DMS 273 treated with DMSO at 0.1 percent for 48 hours (cell line): ENCODE results near the gene EXOC6B.

ENCODE experiments used
- DNase-seq: peaks from one replicate; lab custom pipeline; 2025; lab: John Stamatoyannopoulos, UW

Gene EXOC6B

GRCh38 chr2:72361042-72361441 lies 464.8 kb downstream of the EXOC6B start:
- DNase-seq: no peak

DNA sequence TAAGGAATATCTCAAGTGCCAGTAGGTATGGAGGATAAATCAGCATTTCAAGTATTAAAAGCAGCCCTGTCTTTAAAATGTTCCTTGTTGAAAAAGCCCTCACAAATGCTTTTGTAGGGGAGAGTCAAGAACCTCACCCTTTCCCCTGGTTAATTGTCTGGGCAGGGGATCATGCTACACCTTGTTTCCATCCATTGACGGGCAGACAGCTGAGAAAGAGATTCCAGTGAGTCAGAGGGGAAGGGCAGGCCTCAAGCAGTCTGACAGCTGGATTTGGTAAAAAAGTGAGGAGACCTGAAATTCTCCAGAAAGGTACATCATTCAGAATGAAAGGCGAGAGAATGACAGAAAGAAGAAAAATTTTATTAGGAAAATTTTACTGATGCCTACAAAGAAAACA lies 475.0 kb downstream of the EXOC6B start:
- no peak for DNase-seq

GRCh38 chr2:72349016-72349415 lies 476.8 kb downstream of the EXOC6B start:
- no peak for DNase-seq

DNA sequence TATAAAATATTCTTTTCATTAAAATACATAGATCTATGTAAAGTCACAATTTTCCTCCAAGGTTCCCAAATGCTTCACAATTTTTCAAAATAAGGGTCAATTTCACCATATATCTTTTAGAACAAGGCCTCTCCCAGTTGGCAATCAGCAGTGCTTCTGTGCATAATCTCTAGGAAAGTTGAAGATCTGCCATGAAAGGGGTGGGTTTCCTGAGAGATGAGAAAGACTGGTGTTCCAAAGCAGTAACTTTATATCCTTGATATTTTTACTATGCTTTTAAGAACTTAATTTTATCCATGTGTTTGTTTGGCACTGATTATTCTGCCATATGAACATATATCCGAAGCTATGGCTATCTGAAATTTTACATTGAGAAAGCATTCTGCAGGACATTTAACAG lies 478.8 kb downstream of the EXOC6B start:
- DNase-seq: no peak

GRCh38 chr2:72341639-72342038 lies 484.2 kb downstream of the EXOC6B start:
- no peak for DNase-seq

DNA sequence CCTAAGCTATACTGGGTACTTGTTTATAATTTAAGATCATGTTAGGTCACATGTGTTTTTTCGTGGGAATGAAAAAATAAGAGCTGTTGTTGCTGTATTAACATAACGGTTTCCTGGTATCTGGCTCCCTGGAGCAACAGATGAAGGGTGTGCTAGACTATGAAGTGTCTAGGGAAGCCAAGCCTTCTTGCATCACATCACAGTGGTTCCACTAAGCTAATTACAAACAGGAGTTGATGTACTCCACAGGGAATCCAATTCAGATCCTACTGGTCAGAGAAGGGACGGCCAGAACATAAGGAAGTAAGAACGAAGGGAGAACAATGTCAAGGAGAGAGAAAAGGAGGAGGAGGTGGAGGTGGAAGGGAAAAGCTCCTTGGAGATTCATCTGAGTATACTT lies 485.2 kb downstream of the EXOC6B start:
- no peak for DNase-seq

- no peak for DNase-seq
These were observed 487.8 kb downstream of the EXOC6B start for GRCh38 chr2:72338076-72338475.

GRCh38 chr2:72332720-72333119 lies 493.1 kb downstream of the EXOC6B start:
- no peak for DNase-seq

GRCh38 chr2:72330652-72331051 lies 495.2 kb downstream of the EXOC6B start:
- DNase-seq: no peak

- no peak for DNase-seq
These were observed 499.1 kb downstream of the EXOC6B start for GRCh38 chr2:72326759-72327158.

DNA sequence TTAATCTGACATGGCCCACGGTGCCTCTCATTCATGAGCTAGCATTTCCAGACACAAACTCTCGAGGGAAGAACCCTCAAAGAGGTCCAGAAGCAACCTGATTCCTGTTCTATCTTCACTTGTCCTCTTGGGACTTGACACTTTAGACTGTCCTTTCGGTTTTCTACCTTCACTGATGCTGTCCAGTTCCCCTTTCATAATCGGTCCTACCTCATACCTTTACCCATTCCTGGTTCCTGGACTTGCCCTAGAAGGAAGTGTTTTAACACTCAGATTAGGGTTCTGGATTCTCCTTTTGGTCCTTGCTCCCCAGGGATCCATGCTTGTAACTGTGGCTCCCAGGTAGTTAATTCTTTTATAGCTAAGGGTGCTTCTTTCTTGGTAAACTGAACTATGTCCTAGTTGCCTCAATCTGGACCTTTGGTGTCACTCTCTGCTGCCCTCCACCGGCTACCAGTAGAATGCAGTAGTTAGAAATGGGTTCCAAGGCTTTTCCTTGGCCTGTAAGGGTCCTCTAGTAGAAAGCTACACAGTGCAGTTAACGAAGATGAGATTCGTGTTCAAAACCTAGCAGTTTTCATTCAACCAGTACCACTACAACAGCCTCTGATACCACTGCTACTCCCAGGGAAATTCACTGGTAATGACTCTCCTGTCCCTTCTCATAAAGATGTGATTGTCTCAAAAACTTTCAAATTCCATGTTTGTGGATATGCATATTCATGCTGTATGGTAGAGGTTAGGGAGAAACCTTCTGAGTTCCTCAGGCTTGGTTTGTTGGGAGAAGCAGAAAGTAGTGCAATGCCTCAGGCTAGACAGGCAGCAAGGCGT lies 500.0 kb downstream of the EXOC6B start:
- no peak for DNase-seq

- DNase-seq: no peak
These were observed 509.1 kb downstream of the EXOC6B start for GRCh38 chr2:72316774-72317173.

GRCh38 chr2:72300147-72300684 lies 525.6 kb downstream of the EXOC6B start:
- DNase-seq: no peak

- DNase-seq: no peak
These were observed 532.2 kb downstream of the EXOC6B start for GRCh38 chr2:72293620-72294019.

DNA sequence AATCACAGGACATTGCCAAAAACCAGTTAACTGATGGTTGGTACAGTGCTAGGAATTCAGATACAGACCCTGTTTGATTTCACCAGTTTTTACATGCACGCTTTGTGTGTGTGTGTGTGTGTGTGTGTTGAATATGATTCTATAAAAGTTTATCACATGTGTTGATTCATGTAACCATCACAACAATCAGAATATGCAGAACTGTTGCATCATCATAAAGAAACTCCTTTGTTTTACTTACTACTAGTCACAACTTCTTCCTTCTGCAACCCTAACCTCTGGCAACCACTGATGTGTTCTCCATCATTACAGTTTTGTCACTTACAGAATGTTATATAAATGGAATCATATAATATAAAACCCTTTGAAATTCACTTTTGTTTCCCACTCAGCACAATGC lies 533.4 kb downstream of the EXOC6B start:
- no peak for DNase-seq

DNA sequence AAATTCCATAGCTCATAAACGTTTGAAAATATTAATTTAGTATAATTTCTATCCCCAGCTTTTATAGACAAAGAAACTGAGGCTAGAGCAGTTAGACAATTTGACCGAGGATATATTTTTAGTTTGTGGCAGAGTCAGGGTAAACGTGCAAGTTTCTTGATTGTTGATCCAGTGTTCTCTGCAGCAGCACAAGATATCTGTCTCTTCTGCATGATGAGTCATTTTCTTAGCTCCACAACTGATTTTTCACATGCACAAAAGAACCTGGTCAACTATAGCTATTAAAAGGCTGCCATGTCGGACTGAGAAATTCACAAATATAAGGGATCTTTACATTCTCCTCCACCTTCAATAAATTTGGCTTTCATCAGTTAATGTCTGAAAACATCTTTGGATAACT lies 534.8 kb downstream of the EXOC6B start:
- DNase-seq: no peak

- no peak for DNase-seq
These were observed 536.1 kb downstream of the EXOC6B start for GRCh38 chr2:72289736-72290135.

GRCh38 chr2:72289283-72289682 lies 536.5 kb downstream of the EXOC6B start:
- DNase-seq: no peak

DNA sequence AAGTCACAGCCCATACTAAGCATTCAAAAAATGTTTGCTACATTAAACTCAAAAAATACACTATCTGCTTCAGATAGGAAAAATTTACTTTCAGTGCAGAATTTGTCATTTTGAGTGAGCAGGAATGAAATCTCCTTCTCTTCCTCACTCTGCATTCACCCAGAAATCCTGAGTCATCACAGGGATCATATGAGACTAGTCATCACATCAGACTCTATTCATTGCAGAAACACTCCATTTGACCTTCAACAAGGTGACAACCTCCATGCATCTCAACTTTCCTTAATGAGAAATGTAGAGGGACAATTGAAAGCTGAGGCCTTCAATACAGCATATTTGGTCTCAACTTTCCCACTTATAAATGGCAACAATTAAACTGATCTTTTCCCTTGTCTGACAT lies 547.8 kb downstream of the EXOC6B start:
- DNase-seq: no peak

DNA sequence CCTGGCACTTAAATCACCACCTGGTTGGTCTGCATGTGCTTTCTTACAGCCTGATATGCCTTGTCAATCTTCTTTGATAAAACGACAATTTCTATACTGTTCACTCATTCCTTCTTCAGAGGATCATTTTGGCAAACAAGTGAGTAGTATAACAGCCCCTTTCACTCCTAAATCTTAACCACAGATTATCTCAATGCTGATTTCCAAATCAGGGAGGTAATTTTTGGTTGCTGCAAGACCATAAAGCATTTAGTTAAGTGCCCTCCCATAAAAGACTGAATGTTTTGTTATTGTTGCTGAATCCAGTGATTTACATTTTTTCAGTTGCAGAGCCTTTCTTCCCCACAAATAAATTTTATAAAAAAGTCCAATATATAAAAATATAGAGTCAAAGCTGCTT lies 549.0 kb downstream of the EXOC6B start:
- no peak for DNase-seq

GRCh38 chr2:72276356-72276755 lies 549.5 kb downstream of the EXOC6B start:
- DNase-seq: no peak

GRCh38 chr2:72275084-72275483 lies 550.7 kb downstream of the EXOC6B start:
- no peak for DNase-seq

- no peak for DNase-seq
These were observed 551.4 kb downstream of the EXOC6B start for GRCh38 chr2:72274380-72274797.

DNA sequence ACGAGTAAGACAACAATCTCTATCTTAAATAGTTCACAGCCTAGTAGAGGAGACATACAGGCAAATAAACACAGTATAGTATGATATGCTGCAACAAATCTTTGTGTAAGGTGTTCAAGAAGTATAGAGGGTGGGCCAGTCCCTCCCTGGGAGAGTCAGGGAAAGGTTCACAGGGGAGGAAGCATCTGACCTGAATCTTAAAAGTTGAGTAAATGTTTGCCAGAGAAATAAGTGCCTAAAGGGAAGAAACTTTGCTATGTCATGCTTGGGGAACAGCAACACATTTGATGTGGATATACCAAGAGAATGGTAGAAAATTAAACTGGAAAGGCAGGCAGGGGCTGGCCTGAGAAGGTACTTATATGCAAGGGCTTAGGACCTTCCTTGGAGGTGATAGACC lies 552.4 kb downstream of the EXOC6B start:
- DNase-seq: no peak
